Stimulated activated CD8-positive, alpha-beta memory T cell treated with anti-CD3 and anti-CD28 coated beads, Interleukin-2, amount 100 ng/mL, for 1 hour (primary cell): ENCODE data around the gene BIRC3.
"Not testable (repeated sequence)": the region's sequence is repeated elsewhere in the genome, so short reads cannot be mapped to it uniquely, and the experiment has no call there.

Source experiments
- DNase-seq, 2 donors: peaks; one replicate each; pipeline ENCODE4 v3.0.0-alpha.2; 2020; ENCODE audit warnings: low read depth in 2 of 2

The BIRC3 gene

GRCh38 chr11:102323542-102324251, 6.4 kb downstream of the BIRC3 start:
- DNase-seq = no peak

GRCh38 chr11:102325088-102325487, 7.8 kb downstream of the BIRC3 start:
- DNase-seq = no peak

- no peak for DNase-seq
These were observed 11.5 kb downstream of the BIRC3 start for GRCh38 chr11:102328748-102329147.

- no peak for DNase-seq
These were observed 12.9 kb downstream of the BIRC3 start for GRCh38 chr11:102330231-102330630.

- no peak for DNase-seq
These were observed 14.1 kb downstream of the BIRC3 start for GRCh38 chr11:102331341-102331740.

GRCh38 chr11:102332611-102332994, 15.3 kb downstream of the BIRC3 start:
- DNase-seq = no peak

GRCh38 chr11:102338479-102339010, 21.3 kb downstream of the BIRC3 start:
- no peak for DNase-seq

- not testable (repeated sequence) for DNase-seq
These were observed 24.0 kb downstream of the BIRC3 start for GRCh38 chr11:102341311-102341710.

GRCh38 chr11:102341844-102342318, 24.6 kb downstream of the BIRC3 start:
- DNase-seq = peak; percentile 43 to 48

GRCh38 chr11:102343809-102344208, 26.5 kb downstream of the BIRC3 start:
- DNase-seq = no peak

- DNase-seq = no peak
These were observed 28.6 kb downstream of the BIRC3 start for GRCh38 chr11:102345904-102346303.

GRCh38 chr11:102346456-102346747, 29.1 kb downstream of the BIRC3 start:
- DNase-seq = no peak

- peak; percentile 90 to 91 for DNase-seq
These were observed 29.6 kb downstream of the BIRC3 start, which contains the start of gene BIRC2 for GRCh38 chr11:102346748-102347461. Gene BIRC2 (plus strand): TSS chr11:102347214. CDS start chr11:102349855, 2,641 bp downstream.

- DNase-seq = no peak
These were observed 30.4 kb downstream of the BIRC3 start for GRCh38 chr11:102347462-102348370.

- DNase-seq = no peak
These were observed 39.8 kb downstream of the BIRC3 start for GRCh38 chr11:102357116-102357515.

GRCh38 chr11:102359372-102359771, 42.1 kb downstream of the BIRC3 start:
- DNase-seq = no peak

- no peak for DNase-seq
These were observed 43.4 kb downstream of the BIRC3 start for GRCh38 chr11:102360681-102361080.

GRCh38 chr11:102361086-102362031, 44.1 kb downstream of the BIRC3 start:
- no peak for DNase-seq

GRCh38 chr11:102364991-102365390, 47.7 kb downstream of the BIRC3 start:
- no peak for DNase-seq

GRCh38 chr11:102367364-102367763, 50.1 kb downstream of the BIRC3 start:
- no peak for DNase-seq

GRCh38 chr11:102368472-102368871, 51.2 kb downstream of the BIRC3 start:
- DNase-seq = no peak
